Gastroesophageal sphincter (tissue), 4 donors: ENCODE data around the gene ACOXL. TPM values are rescaled to one million over a fixed set of nuclear protein-coding genes. Genes with fewer than 3 reads are reported as not detected.

Source experiments
- ATAC-seq: fragments of 150-250 bp; one replicate; pipeline ENCODE4 v1.9.1; 2016; ENCODE audit warnings: mild to moderate bottlenecking, moderate library complexity
- H3K27ac ChIP-seq, 4 donors: fragments of 200-600 bp; sonication (generic) in 3 of 4; 1 replicate in 3 of 4; 2 replicates in 1 of 4; pipeline ENCODE4 v1.5.1; 2016 to 2019
- H3K27me3 ChIP-seq: fragments of 200-600 bp; sonication (generic); one replicate; pipeline ENCODE4 v1.5.1; 2019
- H3K36me3 ChIP-seq, 2 donors: fragments of 200-600 bp; sonication (generic); one replicate each; pipeline ENCODE4 v1.5.1; 2019; ENCODE audit warnings: control low read depth in 1 of 2
- H3K4me1 ChIP-seq, 3 donors: fragments of 200-600 bp; sonication (generic); 1 replicate in 2 of 3; 2 replicates in 1 of 3; pipeline ENCODE4 v1.5.1; 2016 to 2019; ENCODE audit warnings: control low read depth in 2 of 3
- H3K4me3 ChIP-seq, 2 donors: fragments of 200-600 bp; sonication (generic); one replicate each; pipeline ENCODE4 v1.5.1; 2019; ENCODE audit warnings: mild to moderate bottlenecking in 1 of 2, moderate library complexity in 1 of 2
- H3K9me3 ChIP-seq, 3 donors: fragments of 200-600 bp; sonication (generic); one replicate each; pipeline ENCODE4 v1.5.1; 2017 to 2019; ENCODE audit warnings: control low read depth in 2 of 3
- EP300 ChIP-seq: sonication (generic); formaldehyde crosslinking; IDR thresholded peaks from one replicate; pipeline ENCODE4 v1.6.1; 2017; ENCODE audit warnings: antibody characterized with exemption, mild to moderate bottlenecking
- POLR2A ChIP-seq, 2 donors: fragments of 450-650 bp; IDR thresholded peaks; one replicate each; pipeline ENCODE4 v1.6.1; 2017; ENCODE audit warnings: antibody characterized with exemption in 2 of 2, mild to moderate bottlenecking in 2 of 2, moderate library complexity in 1 of 2
- POLR2AphosphoS5 ChIP-seq: sonication (generic); formaldehyde crosslinking; IDR thresholded peaks from one replicate; pipeline ENCODE4 v1.6.1; 2017; ENCODE audit warnings: antibody characterized with exemption
- WGBS, 2 donors: methylation state at CpG; one replicate each; pipeline ENCODE4 v1.1.5; 2018; ENCODE audit warnings: low coverage in 1 of 2; 5-methylcytosine and 5-hydroxymethylcytosine counted together
- total RNA-seq, 4 donors: library from RNA; depleted of rRNA; stranded (reverse); fragments of >200 nt; gene quantifications; one replicate each; pipeline ENCODE4 v1.1.0, GENCODE V29; 2016
- TF ChIP-seq, protein P1 (sequence below), 4 experiments: fragments of 200-600 bp in 2 of 4; fragments of 450-650 bp in 2 of 4; sonication (generic) in 1 of 4; IDR thresholded peaks; one replicate each; pipeline ENCODE4 v1.5.1; 2017 to 2019; ENCODE audit warnings: antibody characterized with exemption in 4 of 4, mild to moderate bottlenecking in 2 of 4, moderate library complexity in 2 of 4

The ACOXL gene
- total RNA-seq, 4 donors from 2014 or later, result not detected

DNA sequence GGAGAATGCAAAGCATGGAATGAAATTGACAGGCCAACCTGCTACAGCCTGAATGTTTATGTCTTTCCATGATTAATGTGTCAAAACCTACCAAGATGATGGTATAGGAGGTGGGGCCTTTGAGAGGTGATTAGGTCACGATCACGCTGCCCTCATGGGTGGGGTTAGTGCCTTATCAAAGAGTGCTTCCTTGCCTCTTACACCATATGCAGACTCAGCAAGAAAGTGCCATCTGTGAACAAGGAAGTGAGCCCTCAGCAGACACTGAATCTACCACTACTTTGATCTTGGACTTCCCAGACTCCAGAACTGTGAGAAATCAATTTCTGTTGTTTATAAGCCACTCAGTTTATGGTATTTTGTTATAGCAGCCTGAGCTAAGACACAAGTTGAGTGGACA is 240.9 kb downstream of the ACOXL start:
- no peak for ATAC-seq
- TF ChIP-seq POLR2A (IDR thresholded peaks at IDR 0.05) (no peak), POLR2AphosphoS5 (no peak), EP300 (no peak)
- TF ChIP-seq, protein P1, sequence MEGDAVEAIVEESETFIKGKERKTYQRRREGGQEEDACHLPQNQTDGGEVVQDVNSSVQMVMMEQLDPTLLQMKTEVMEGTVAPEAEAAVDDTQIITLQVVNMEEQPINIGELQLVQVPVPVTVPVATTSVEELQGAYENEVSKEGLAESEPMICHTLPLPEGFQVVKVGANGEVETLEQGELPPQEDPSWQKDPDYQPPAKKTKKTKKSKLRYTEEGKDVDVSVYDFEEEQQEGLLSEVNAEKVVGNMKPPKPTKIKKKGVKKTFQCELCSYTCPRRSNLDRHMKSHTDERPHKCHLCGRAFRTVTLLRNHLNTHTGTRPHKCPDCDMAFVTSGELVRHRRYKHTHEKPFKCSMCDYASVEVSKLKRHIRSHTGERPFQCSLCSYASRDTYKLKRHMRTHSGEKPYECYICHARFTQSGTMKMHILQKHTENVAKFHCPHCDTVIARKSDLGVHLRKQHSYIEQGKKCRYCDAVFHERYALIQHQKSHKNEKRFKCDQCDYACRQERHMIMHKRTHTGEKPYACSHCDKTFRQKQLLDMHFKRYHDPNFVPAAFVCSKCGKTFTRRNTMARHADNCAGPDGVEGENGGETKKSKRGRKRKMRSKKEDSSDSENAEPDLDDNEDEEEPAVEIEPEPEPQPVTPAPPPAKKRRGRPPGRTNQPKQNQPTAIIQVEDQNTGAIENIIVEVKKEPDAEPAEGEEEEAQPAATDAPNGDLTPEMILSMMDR (IDR thresholded peaks at IDR 0.05), result no peak
- Histone ChIP-seq H3K36me3 (no peaks in the 10 kb centered on the region), H3K27me3 (no peaks in the 10 kb centered on the region), H3K4me3 (no peak overlapping the region), H3K9me3 (no peaks in the 10 kb centered on the region), H3K4me1 (no peaks in the 10 kb centered on the region), H3K27ac (no peak overlapping the region)
- WGBS, 2 donors, result 85% methylated on average over 2 of the region's 2 CpGs; no CpG with 5 or more reads in 1 of the 2 donors

DNA sequence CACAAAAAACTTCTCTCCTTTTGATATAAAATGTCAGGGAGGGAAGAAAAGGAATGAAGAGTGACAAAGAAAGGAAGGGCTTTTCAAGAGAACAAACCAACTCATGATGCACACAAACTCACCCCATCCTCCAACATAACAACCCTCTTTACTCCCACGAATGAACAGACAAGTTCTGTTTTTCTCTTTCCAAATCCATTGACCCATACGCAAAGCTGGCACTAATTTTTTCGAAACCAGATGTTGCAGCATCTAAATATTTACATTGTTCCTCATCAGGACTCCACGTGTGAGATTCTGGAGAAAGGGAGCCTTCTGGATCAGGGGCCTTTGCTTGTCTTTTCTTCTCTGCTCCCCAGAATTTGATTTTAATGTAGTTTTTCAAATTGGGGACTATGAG is 245.0 kb downstream of the ACOXL start:
- Histone ChIP-seq H3K36me3 (no peaks in the 10 kb centered on the region), H3K9me3 (no peaks in the 10 kb centered on the region), H3K4me1 (no peaks in the 10 kb centered on the region), H3K27me3 (no peaks in the 10 kb centered on the region), H3K4me3 (no peak overlapping the region), H3K27ac (no peak overlapping the region)
- WGBS, 2 donors, result 71 to 83% methylated on average over 3 to 4 of the region's 4 CpGs
- ATAC-seq, result no peak
- no peak for TF ChIP-seq POLR2A (IDR thresholded peaks at IDR 0.05)
- TF ChIP-seq, protein P1 (IDR thresholded peaks at IDR 0.05), result no peak
- no peak for TF ChIP-seq EP300
- no peak for TF ChIP-seq POLR2AphosphoS5

DNA sequence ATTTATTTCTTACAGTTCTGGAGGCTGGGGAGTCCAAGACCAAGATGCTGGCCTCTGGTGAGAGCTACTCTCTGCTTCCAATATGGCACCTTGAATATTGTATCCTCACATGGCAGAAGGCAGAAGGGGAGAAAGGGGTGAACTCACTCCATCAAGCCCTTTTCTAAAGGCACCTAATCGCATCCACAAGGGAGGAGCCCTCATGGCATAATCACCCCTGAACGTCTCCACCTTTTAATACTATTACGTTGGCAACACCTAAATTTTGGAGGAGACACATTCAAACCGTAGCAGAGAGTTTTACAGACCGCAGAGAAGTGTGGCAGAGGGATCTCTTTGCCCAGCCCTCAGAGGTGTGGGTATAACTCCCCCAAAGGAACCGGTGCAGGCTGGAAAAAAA is 245.8 kb downstream of the ACOXL start:
- Histone ChIP-seq H3K27ac (no peak overlapping the region), H3K4me3 (no peak overlapping the region), H3K4me1 (no peaks in the 10 kb centered on the region), H3K27me3 (no peaks in the 10 kb centered on the region), H3K9me3 (no peaks in the 10 kb centered on the region), H3K36me3 (no peaks in the 10 kb centered on the region)
- no peak for ATAC-seq
- WGBS, 2 donors, result 93 to 100% methylated on average over 2 to 4 of the region's 6 CpGs
- TF ChIP-seq EP300 (no peak), POLR2AphosphoS5 (no peak), POLR2A (IDR thresholded peaks at IDR 0.05) (no peak)
- TF ChIP-seq, protein P1 (IDR thresholded peaks at IDR 0.05), result no peak

DNA sequence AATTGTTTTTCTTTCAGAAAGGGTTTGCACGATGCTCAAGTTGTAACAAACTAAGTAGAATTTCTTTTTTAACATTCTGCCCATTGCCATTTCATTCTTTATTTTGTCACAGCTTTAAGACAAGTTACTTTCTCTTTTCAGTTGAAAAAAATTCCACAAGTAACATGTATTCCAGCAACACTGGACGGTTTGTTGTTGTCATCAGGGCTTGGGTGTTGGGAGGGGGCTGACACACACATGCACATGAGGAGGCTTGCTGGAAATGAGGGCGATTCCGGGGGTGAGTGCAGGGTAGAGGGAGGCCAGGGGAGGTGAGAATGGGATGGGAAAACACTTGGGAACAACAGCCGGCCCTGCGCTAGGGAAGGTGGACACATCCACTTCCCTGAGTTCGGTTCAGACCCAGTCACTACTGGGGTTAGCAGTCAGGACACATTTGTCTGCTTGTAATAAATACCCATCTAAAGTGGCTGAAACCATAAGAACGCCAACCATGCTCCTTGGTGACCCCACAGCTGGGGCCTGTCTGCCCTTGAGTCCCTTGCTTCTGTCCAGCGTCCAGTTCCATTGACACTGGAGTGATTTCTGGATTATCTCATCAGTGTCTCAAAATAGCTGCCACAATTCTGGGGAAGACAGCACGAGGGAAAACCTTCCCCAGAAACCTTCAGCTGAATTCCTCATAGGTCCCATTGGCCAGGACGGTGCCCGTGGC is 246.5 kb downstream of the ACOXL start:
- no peak for ATAC-seq
- no peak overlapping the region for H3K4me3 ChIP-seq
- H3K27me3 ChIP-seq, result no peaks in the 10 kb centered on the region
- no peaks in the 10 kb centered on the region for H3K36me3 ChIP-seq
- TF ChIP-seq POLR2AphosphoS5 (no peak), EP300 (no peak), POLR2A (IDR thresholded peaks at IDR 0.05) (no peak)
- TF ChIP-seq, protein P1 (IDR thresholded peaks at IDR 0.05), result no peak
- WGBS, 2 donors, result 80 to 88% methylated on average over 1 to 9 of the region's 12 CpGs
- no peaks in the 10 kb centered on the region for H3K4me1 ChIP-seq
- no peak overlapping the region for H3K27ac ChIP-seq
- no peaks in the 10 kb centered on the region for H3K9me3 ChIP-seq
